Measurements from ENCODE around the gene ASB13.

The ASB13 gene

GRCh38 chr10:5604236-5604925 lies 62.0 kb downstream of the ASB13 start:
- no peak for DNase-seq (ENCODE audit: low read depth)
- no peak overlapping the region for H3K4me3 ChIP-seq (ENCODE audit: control insufficient read depth, low read depth, low read length)
- TF ChIP-seq CTCF (conservative IDR thresholded peaks at IDR 0.05; ENCODE audit: control insufficient read depth, insufficient read depth, low read depth, low read length): no peak

GRCh38 chr10:5603848-5604170 lies 62.6 kb downstream of the ASB13 start:
- no peak for TF ChIP-seq CTCF (conservative IDR thresholded peaks at IDR 0.05; ENCODE audit: control insufficient read depth, insufficient read depth, low read depth, low read length)
- no peak overlapping the region for H3K4me3 ChIP-seq (ENCODE audit: control insufficient read depth, low read depth, low read length)
- no peak for DNase-seq (ENCODE audit: low read depth)

GRCh38 chr10:5603091-5603847 lies 63.1 kb downstream of the ASB13 start:
- H3K4me3 ChIP-seq (ENCODE audit: control insufficient read depth, low read depth, low read length): no peak overlapping the region
- DNase-seq (ENCODE audit: low read depth): no peak
- TF ChIP-seq CTCF (conservative IDR thresholded peaks at IDR 0.05; ENCODE audit: control insufficient read depth, insufficient read depth, low read depth, low read length): no peak

GRCh38 chr10:5601826-5602495 lies 64.4 kb downstream of the ASB13 start:
- no peak overlapping the region for H3K4me3 ChIP-seq (ENCODE audit: control insufficient read depth, low read depth, low read length)
- no peak for DNase-seq (ENCODE audit: low read depth)

GRCh38 chr10:5600908-5601307 lies 65.5 kb downstream of the ASB13 start:
- no peak overlapping the region for H3K4me3 ChIP-seq (ENCODE audit: control insufficient read depth, low read depth, low read length)
- no peak for TF ChIP-seq CTCF (conservative IDR thresholded peaks at IDR 0.05; ENCODE audit: control insufficient read depth, insufficient read depth, low read depth, low read length)
- no peak for DNase-seq (ENCODE audit: low read depth)

More at GRCh38 chr10:5601826-5602495, 64.4 kb downstream of the ASB13 start:
- TF ChIP-seq CTCF (conservative IDR thresholded peaks at IDR 0.05; ENCODE audit: control insufficient read depth, insufficient read depth, low read depth, low read length): no peak

- no peak for TF ChIP-seq CTCF (conservative IDR thresholded peaks at IDR 0.05; ENCODE audit: control insufficient read depth, insufficient read depth, low read depth, low read length)
- DNase-seq (ENCODE audit: low read depth): no peak
- H3K4me3 ChIP-seq (ENCODE audit: control insufficient read depth, low read depth, low read length): no peak overlapping the region
Measured at GRCh38 chr10:5599613-5600520, 66.5 kb downstream of the ASB13 start.
